H9 (cell line): ENCODE data around the gene COQ7. TPM values are rescaled to one million over a fixed set of nuclear protein-coding genes. Genes with fewer than 3 reads are reported as not detected.

ENCODE experiments used
- DNase-seq: peaks from one replicate; pipeline ENCODE4 v3.0.0-alpha.2; 2017
- H2AFZ ChIP-seq: one replicate; pipeline ENCODE4 v1.6.1; 2013; ENCODE audit warnings: mild to moderate bottlenecking, low read length, control low read depth, moderate library complexity
- H2AK5ac ChIP-seq: 2 replicates; pipeline ENCODE4 v1.6.1; 2013; ENCODE audit warnings: low read length, control low read depth, mixed read lengths; ENCODE audit not compliant: insufficient read length
- H2BK120ac ChIP-seq: one replicate; pipeline ENCODE4 v1.6.1; 2013; ENCODE audit warnings: low read depth, mild to moderate bottlenecking, low read length, control low read depth, inconsistent platforms; ENCODE audit not compliant: poor library complexity, severe bottlenecking
- H2BK12ac ChIP-seq: 2 replicates; pipeline ENCODE4 v1.6.1; 2013; ENCODE audit warnings: low read length, control low read depth, mixed read lengths, low read depth; ENCODE audit not compliant: insufficient read length
- H2BK15ac ChIP-seq: 2 replicates; pipeline ENCODE4 v1.6.1; 2013; ENCODE audit warnings: low read depth, low read length, control low read depth
- H2BK20ac ChIP-seq: one replicate; pipeline ENCODE4 v1.6.1; 2013; ENCODE audit warnings: low read depth, mild to moderate bottlenecking, low read length, control low read depth, inconsistent platforms; ENCODE audit not compliant: poor library complexity, severe bottlenecking
- H2BK5ac ChIP-seq: 2 replicates; pipeline ENCODE4 v1.6.1; 2013; ENCODE audit warnings: low read length, control low read depth, mixed read lengths; ENCODE audit not compliant: insufficient read length
- H3K14ac ChIP-seq: 2 replicates; pipeline ENCODE4 v1.6.1; 2013; ENCODE audit warnings: low read length, control low read depth; ENCODE audit not compliant: insufficient read depth
- H3K18ac ChIP-seq: 2 replicates; pipeline ENCODE4 v1.6.1; 2013; ENCODE audit warnings: low read depth, mild to moderate bottlenecking, mixed read lengths, low read length, control low read depth; ENCODE audit not compliant: insufficient read length
- H3K23ac ChIP-seq: 2 replicates; pipeline ENCODE4 v1.6.1; 2013; ENCODE audit warnings: low read length, control low read depth, mixed read lengths, low read depth; ENCODE audit not compliant: insufficient read length
- H3K23me2 ChIP-seq: 2 replicates; pipeline ENCODE4 v1.6.1; 2013; ENCODE audit warnings: low read depth, mild to moderate bottlenecking, mixed read lengths, low read length, control low read depth; ENCODE audit not compliant: insufficient read length, poor library complexity, severe bottlenecking
- H3K27ac ChIP-seq: 2 replicates; pipeline ENCODE4 v1.5.1; 2013; ENCODE audit warnings: low read length, control low read depth, mixed read lengths, low read depth; ENCODE audit not compliant: insufficient read length
- H3K27me3 ChIP-seq: 2 replicates; pipeline ENCODE4 v1.6.1; 2013; ENCODE audit warnings: low read length, control low read depth, inconsistent platforms; ENCODE audit not compliant: insufficient read depth
- H3K4ac ChIP-seq: 2 replicates; pipeline ENCODE4 v1.6.1; 2013; ENCODE audit warnings: low read depth, mild to moderate bottlenecking, control low read depth, inconsistent platforms, low read length, moderate library complexity
- H3K4me1 ChIP-seq: 2 replicates; pipeline ENCODE4 v1.6.1; 2013; ENCODE audit warnings: low read length, control low read depth, inconsistent platforms; ENCODE audit not compliant: insufficient read depth
- H3K4me2 ChIP-seq: 2 replicates; pipeline ENCODE4 v1.6.1; 2013; ENCODE audit warnings: low read length, control low read depth, mixed read lengths; ENCODE audit not compliant: insufficient read length, insufficient read depth
- H3K56ac ChIP-seq: 2 replicates; pipeline ENCODE4 v1.6.1; 2013; ENCODE audit warnings: low read depth, mild to moderate bottlenecking, mixed read lengths, low read length, control low read depth; ENCODE audit not compliant: insufficient read length
- H3K79me1 ChIP-seq: 2 replicates; pipeline ENCODE4 v1.6.1; 2013; ENCODE audit warnings: low read depth, mild to moderate bottlenecking, moderate library complexity, low read length, control low read depth, inconsistent platforms; ENCODE audit not compliant: insufficient read depth, poor library complexity, severe bottlenecking
- H3K79me2 ChIP-seq: 2 replicates; pipeline ENCODE4 v1.6.1; 2013; ENCODE audit warnings: low read length, control low read depth, inconsistent platforms; ENCODE audit not compliant: insufficient read depth
- H3K9ac ChIP-seq: 2 replicates; pipeline ENCODE4 v1.6.1; 2013; ENCODE audit warnings: low read length, control low read depth, mixed read lengths; ENCODE audit not compliant: insufficient read length; ENCODE audit errors: extremely low read depth
- H3K9me3 ChIP-seq: one replicate; pipeline ENCODE4 v1.6.1; 2013; ENCODE audit warnings: low read depth, low read length, inconsistent platforms; ENCODE audit not compliant: control insufficient read depth
- H3T11ph ChIP-seq: one replicate; pipeline ENCODE4 v1.6.1; 2013; ENCODE audit warnings: mild to moderate bottlenecking, low read length, control low read depth, inconsistent platforms
- H4K20me1 ChIP-seq: one replicate; pipeline ENCODE4 v1.6.1; 2013; ENCODE audit not compliant: control insufficient read depth, insufficient read length, insufficient read depth
- H4K5ac ChIP-seq: 2 replicates; pipeline ENCODE4 v1.6.1; 2013; ENCODE audit warnings: low read depth, mild to moderate bottlenecking, mixed read lengths, low read length, control low read depth; ENCODE audit not compliant: insufficient read length
- H4K8ac ChIP-seq: replicated peaks from 2 replicates; pipeline ENCODE4 v1.6.1; 2013; ENCODE audit warnings: low read length, control low read depth, mixed read lengths, low read depth; ENCODE audit not compliant: insufficient read length
- H4K91ac ChIP-seq: 2 replicates; pipeline ENCODE4 v1.6.1; 2013; ENCODE audit warnings: low read depth, mild to moderate bottlenecking, moderate library complexity, mixed read lengths, low read length, control low read depth; ENCODE audit not compliant: insufficient read length
- H3K27ac Mint-ChIP-seq, 3 experiments: 2 replicates in 2 of 3; 3 replicates in 1 of 3; pipeline ENCODE4 v1.8.0; 2020 to 2021; ENCODE audit warnings: mixed read lengths in 3 of 3, mild to moderate bottlenecking in 1 of 3, moderate library complexity in 1 of 3
- H3K27me3 Mint-ChIP-seq: 2 replicates; pipeline ENCODE4 v1.8.0; 2021; ENCODE audit warnings: low read depth, mild to moderate bottlenecking, moderate library complexity, mixed read lengths
- H3K36me3 Mint-ChIP-seq, 3 experiments: 2 replicates in 2 of 3; 3 replicates in 1 of 3; pipeline ENCODE4 v1.8.0; 2020 to 2021; ENCODE audit warnings: low read depth in 3 of 3, mixed read lengths in 3 of 3; ENCODE audit not compliant: insufficient read depth in 1 of 3
- H3K4me1 Mint-ChIP-seq, 2 experiments: 2 replicates each; pipeline ENCODE4 v1.8.0; 2020; ENCODE audit warnings: mixed read lengths in 2 of 2
- H3K4me3 Mint-ChIP-seq, 2 experiments: 2 replicates in 1 of 2; 3 replicates in 1 of 2; pipeline ENCODE4 v1.8.0; 2020 to 2021; ENCODE audit warnings: mild to moderate bottlenecking in 2 of 2, mixed read lengths in 2 of 2, moderate library complexity in 1 of 2
- H3K9me3 Mint-ChIP-seq, 2 experiments: 2 replicates in 1 of 2; 3 replicates in 1 of 2; pipeline ENCODE4 v1.8.0; 2020; ENCODE audit warnings: mild to moderate bottlenecking in 2 of 2, mixed read lengths in 2 of 2, moderate library complexity in 1 of 2
- WGBS: extraction: QIAGEN DNeasy Blood & Tissue Kit; methylation state at CpG from one replicate; pipeline ENCODE4 v1.1.7; 2013; ENCODE audit warnings: missing lambda C conversion rate, low lambda C conversion rate, mixed read lengths; ENCODE audit not compliant: insufficient read length; ENCODE audit errors: extremely low coverage; 5-methylcytosine and 5-hydroxymethylcytosine counted together
- total RNA-seq: library from RNA; stranded (reverse); gene quantifications from 2 replicates; pipeline ENCODE4 v1.2.1, GENCODE V29; 2021
- TF ChIP-seq, protein P1 (sequence below): fragments of 200-600 bp; sonication (generic); conservative IDR thresholded peaks from 3 replicates; pipeline ENCODE4 v1.8.0; 2021; ENCODE audit warnings: antibody characterized with exemption, mild to moderate bottlenecking

The COQ7 gene
- total RNA-seq, 1 experiment from 2014 or later, result 29.6 TPM

- H3K23ac ChIP-seq, result no peak overlapping the region
- no peak overlapping the region for H3K27ac ChIP-seq
- no peak overlapping the region for H2AFZ ChIP-seq
- no peak overlapping the region for H2AK5ac ChIP-seq
- H4K8ac ChIP-seq, result no peak overlapping the region
- Mint-ChIP-seq H3K27me3 (peaks cover 31% of the 10 kb centered on the region), H3K27ac (no peak overlapping the region), H3K4me1 (peaks cover 11 to 19% of the 10 kb centered on the region in 2 experiments), H3K4me3 (no peak overlapping the region), H3K36me3 (peaks cover 0 to 3% (median 0%) of the 10 kb centered on the region in 3 experiments; a peak in 1 of 7 replicates), H3K9me3 (no peaks in the 10 kb centered on the region)
- no peak overlapping the region for H2BK20ac ChIP-seq
- H2BK120ac ChIP-seq, result no peak overlapping the region
- no peak overlapping the region for H4K91ac ChIP-seq
- H3K4ac ChIP-seq, result no peak overlapping the region
- no peak overlapping the region for H3T11ph ChIP-seq
- peaks cover 2% of the 10 kb centered on the region; the same call in 1 of the 2 replicates for H3K27me3 ChIP-seq
- H2BK15ac ChIP-seq, result no peak overlapping the region
- no peak overlapping the region for H3K9ac ChIP-seq
- H2BK12ac ChIP-seq, result no peak overlapping the region
- H3K79me1 ChIP-seq, result no peaks in the 10 kb centered on the region
- no peak overlapping the region for H3K18ac ChIP-seq
- TF ChIP-seq, protein P1, sequence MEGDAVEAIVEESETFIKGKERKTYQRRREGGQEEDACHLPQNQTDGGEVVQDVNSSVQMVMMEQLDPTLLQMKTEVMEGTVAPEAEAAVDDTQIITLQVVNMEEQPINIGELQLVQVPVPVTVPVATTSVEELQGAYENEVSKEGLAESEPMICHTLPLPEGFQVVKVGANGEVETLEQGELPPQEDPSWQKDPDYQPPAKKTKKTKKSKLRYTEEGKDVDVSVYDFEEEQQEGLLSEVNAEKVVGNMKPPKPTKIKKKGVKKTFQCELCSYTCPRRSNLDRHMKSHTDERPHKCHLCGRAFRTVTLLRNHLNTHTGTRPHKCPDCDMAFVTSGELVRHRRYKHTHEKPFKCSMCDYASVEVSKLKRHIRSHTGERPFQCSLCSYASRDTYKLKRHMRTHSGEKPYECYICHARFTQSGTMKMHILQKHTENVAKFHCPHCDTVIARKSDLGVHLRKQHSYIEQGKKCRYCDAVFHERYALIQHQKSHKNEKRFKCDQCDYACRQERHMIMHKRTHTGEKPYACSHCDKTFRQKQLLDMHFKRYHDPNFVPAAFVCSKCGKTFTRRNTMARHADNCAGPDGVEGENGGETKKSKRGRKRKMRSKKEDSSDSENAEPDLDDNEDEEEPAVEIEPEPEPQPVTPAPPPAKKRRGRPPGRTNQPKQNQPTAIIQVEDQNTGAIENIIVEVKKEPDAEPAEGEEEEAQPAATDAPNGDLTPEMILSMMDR, result no peak
- no peak overlapping the region for H3K56ac ChIP-seq
- H3K9me3 ChIP-seq, result no peaks in the 10 kb centered on the region
- WGBS, result no CpG with 5 or more reads among the region's 5 CpGs
- H3K14ac ChIP-seq, result no peak overlapping the region
- H3K4me1 ChIP-seq, result peaks cover 6% of the 10 kb centered on the region
- no peak overlapping the region for H4K5ac ChIP-seq
- no peak overlapping the region for H3K4me2 ChIP-seq
- DNase-seq, result no peak
- H3K23me2 ChIP-seq, result peaks cover 2% of the 10 kb centered on the region
- no peak overlapping the region for H2BK5ac ChIP-seq
- H3K79me2 ChIP-seq, result no peaks in the 10 kb centered on the region
- no peaks in the 10 kb centered on the region for H4K20me1 ChIP-seq
Measured at GRCh38 chr16:19119564-19119963, 52.1 kb downstream of the COQ7 start.
